Nephron (organoid): ENCODE results near the gene LSS.
A peak's percentile ranks its signal among the peaks of the same experiment; 100 is the strongest.

ENCODE experiments used
- H3K27ac Mint-ChIP-seq, 3 experiments: 2 replicates each; pipeline ENCODE4 v1.8.0; 2020; ENCODE audit warnings: mixed read lengths in 3 of 3, mild to moderate bottlenecking in 2 of 3, moderate library complexity in 1 of 3
- H3K27me3 Mint-ChIP-seq: 2 replicates; pipeline ENCODE4 v1.8.0; 2021; ENCODE audit warnings: low read depth, mild to moderate bottlenecking, moderate library complexity, mixed read lengths
- H3K36me3 Mint-ChIP-seq: 2 replicates; pipeline ENCODE4 v1.8.0; 2020; ENCODE audit warnings: low read depth, mixed read lengths
- H3K4me1 Mint-ChIP-seq: 2 replicates; pipeline ENCODE4 v1.8.0; 2020; ENCODE audit warnings: mixed read lengths
- H3K4me3 Mint-ChIP-seq, 3 experiments: 2 replicates each; pipeline ENCODE4 v1.8.0; 2020; ENCODE audit warnings: mild to moderate bottlenecking in 3 of 3, mixed read lengths in 3 of 3, moderate library complexity in 2 of 3
- H3K9me3 Mint-ChIP-seq: 2 replicates; pipeline ENCODE4 v1.8.0; 2020; ENCODE audit warnings: mixed read lengths
- TF ChIP-seq, protein P1 (sequence below), 3 experiments: fragments of 200-600 bp; sonication (generic); IDR thresholded peaks; one replicate each; pipeline ENCODE4 v1.5.0; 2021; ENCODE audit warnings: antibody characterized with exemption in 3 of 3; ENCODE audit not compliant: unreplicated experiment in 3 of 3

The LSS gene

DNA sequence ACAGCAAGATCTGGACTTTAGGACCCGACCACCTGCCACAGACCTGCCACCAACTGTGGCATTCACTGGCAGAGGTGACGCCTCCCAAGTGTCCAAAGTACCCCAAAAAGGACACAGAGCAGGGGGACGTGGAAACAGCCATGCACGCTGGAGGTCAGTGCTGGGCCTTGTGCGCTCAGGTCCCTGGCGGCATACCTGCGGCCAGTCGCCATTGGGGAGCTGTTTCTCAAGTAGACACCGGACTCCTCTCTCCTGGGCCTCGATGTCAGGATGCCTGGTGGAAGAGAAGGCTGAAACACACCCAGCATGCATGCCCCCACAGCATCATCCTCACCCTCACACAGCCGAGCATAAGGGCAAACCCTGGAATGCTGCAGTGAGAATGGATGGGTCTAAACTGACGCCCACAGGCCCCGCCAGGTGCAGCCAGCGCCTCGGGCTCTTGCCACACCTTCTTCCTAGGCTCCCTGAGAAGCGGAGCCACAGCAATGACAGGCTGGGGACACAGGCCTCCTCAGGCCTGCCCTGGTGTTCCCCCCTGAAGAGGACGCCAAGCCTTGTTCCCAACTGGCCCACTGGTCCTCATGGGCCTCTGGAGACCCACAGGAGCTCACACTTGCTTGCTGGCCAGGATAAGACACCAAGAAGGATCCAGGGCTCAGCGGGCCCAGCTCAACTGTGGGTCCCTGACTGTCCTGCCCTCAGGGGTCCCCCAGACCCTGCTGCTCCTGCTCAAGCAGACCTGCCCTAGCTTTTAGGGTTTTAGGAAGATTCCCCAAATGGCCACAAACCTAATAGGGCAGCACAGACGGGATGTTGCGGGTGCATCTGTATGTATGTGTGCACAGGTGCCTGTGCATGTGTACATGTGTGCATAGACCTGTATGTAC is 36.6 kb downstream of the LSS start:
- Mint-ChIP-seq H3K9me3 (no peaks in the 10 kb centered on the region), H3K4me1 (peaks cover 18% of the 10 kb centered on the region), H3K4me3 (no peak overlapping the region), H3K27me3 (no peaks in the 10 kb centered on the region), H3K36me3 (peaks cover 46% of the 10 kb centered on the region), H3K27ac (no peak overlapping the region)
- TF ChIP-seq, protein P1, sequence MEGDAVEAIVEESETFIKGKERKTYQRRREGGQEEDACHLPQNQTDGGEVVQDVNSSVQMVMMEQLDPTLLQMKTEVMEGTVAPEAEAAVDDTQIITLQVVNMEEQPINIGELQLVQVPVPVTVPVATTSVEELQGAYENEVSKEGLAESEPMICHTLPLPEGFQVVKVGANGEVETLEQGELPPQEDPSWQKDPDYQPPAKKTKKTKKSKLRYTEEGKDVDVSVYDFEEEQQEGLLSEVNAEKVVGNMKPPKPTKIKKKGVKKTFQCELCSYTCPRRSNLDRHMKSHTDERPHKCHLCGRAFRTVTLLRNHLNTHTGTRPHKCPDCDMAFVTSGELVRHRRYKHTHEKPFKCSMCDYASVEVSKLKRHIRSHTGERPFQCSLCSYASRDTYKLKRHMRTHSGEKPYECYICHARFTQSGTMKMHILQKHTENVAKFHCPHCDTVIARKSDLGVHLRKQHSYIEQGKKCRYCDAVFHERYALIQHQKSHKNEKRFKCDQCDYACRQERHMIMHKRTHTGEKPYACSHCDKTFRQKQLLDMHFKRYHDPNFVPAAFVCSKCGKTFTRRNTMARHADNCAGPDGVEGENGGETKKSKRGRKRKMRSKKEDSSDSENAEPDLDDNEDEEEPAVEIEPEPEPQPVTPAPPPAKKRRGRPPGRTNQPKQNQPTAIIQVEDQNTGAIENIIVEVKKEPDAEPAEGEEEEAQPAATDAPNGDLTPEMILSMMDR (IDR thresholded peaks at IDR 0.05; ENCODE audit: unreplicated experiment in 3 of 3): no peak

- Mint-ChIP-seq H3K27me3 (no peaks in the 10 kb centered on the region), H3K36me3 (peaks cover 39% of the 10 kb centered on the region), H3K4me3 (no peak overlapping the region), H3K27ac (no peak overlapping the region), H3K4me1 (peaks cover 18% of the 10 kb centered on the region), H3K9me3 (no peaks in the 10 kb centered on the region)
- TF ChIP-seq, protein P1 (IDR thresholded peaks at IDR 0.05; ENCODE audit: unreplicated experiment in 3 of 3): no peak
These were observed 37.3 kb downstream of the LSS start for GRCh38 chr21:46191257-46191685.

GRCh38 chr21:46190491-46191131 is 38.0 kb downstream of the LSS start:
- H3K9me3 Mint-ChIP-seq: no peaks in the 10 kb centered on the region
- no peak overlapping the region for H3K4me3 Mint-ChIP-seq
- no peaks in the 10 kb centered on the region for H3K27me3 Mint-ChIP-seq
- TF ChIP-seq, protein P1 (IDR thresholded peaks at IDR 0.05; ENCODE audit: unreplicated experiment in 3 of 3): no peak
- H3K27ac Mint-ChIP-seq: no peak overlapping the region
- H3K36me3 Mint-ChIP-seq: peaks cover 36% of the 10 kb centered on the region
- peaks cover 18% of the 10 kb centered on the region for H3K4me1 Mint-ChIP-seq

DNA sequence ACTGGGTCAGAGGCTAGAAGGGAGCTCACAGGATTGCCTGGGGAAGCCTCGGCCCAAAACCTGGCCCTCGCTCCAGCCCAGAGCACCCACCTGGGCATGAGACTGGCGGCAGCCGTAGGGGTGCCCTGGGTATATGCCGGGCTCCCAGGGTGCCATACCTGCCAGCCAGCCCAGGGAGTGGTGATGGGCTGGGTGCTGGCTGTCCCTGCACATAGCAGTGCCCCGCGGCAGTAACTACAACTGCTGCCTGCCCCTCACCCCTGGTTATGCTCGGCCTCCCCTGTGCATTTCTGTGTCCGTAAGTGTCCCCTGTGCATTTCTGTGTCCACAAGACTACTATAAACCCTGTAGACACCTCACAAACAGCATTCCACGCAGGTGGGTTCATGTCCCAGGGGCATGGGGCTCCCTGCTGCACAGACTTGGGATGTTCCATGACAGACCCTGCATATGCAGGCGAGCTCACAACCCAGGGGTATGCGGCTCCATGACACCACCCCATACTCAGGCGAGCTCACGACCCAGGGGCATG is 38.5 kb downstream of the LSS start:
- no peaks in the 10 kb centered on the region for H3K27me3 Mint-ChIP-seq
- peaks cover 24% of the 10 kb centered on the region for H3K4me1 Mint-ChIP-seq
- TF ChIP-seq, protein P1 (IDR thresholded peaks at IDR 0.05; ENCODE audit: unreplicated experiment in 3 of 3): no peak
- peaks cover 32% of the 10 kb centered on the region for H3K36me3 Mint-ChIP-seq
- no peaks in the 10 kb centered on the region for H3K9me3 Mint-ChIP-seq
- H3K27ac Mint-ChIP-seq: no peak overlapping the region
- H3K4me3 Mint-ChIP-seq: no peak overlapping the region

GRCh38 chr21:46189213-46189958 is 39.2 kb downstream of the LSS start:
- peaks cover 26% of the 10 kb centered on the region for H3K36me3 Mint-ChIP-seq
- H3K9me3 Mint-ChIP-seq: no peaks in the 10 kb centered on the region
- peak overlapping the region in 2 of 3 experiments; percentile 15 to 61 for H3K4me3 Mint-ChIP-seq

More at GRCh38 chr21:46189213-46189958, 39.2 kb downstream of the LSS start:
- TF ChIP-seq, protein P1 (IDR thresholded peaks at IDR 0.05; ENCODE audit: unreplicated experiment in 3 of 3): no peak
- no peaks in the 10 kb centered on the region for H3K27me3 Mint-ChIP-seq
- peaks cover 30% of the 10 kb centered on the region for H3K4me1 Mint-ChIP-seq
- H3K27ac Mint-ChIP-seq: peak overlapping the region; percentile 37 to 76 (median 45)
